ENCODE results near the gene SDHD. TPM values are rescaled to one million over a fixed set of nuclear protein-coding genes. Genes with fewer than 3 reads are reported as not detected.

Gene SDHD
- total and polyA plus RNA-seq, 9 of the 15 experiments (the other 6 are each of a cell fraction or from before 2014, with no cell fraction given), result 150 to 1,225 (median 215) TPM

DNA sequence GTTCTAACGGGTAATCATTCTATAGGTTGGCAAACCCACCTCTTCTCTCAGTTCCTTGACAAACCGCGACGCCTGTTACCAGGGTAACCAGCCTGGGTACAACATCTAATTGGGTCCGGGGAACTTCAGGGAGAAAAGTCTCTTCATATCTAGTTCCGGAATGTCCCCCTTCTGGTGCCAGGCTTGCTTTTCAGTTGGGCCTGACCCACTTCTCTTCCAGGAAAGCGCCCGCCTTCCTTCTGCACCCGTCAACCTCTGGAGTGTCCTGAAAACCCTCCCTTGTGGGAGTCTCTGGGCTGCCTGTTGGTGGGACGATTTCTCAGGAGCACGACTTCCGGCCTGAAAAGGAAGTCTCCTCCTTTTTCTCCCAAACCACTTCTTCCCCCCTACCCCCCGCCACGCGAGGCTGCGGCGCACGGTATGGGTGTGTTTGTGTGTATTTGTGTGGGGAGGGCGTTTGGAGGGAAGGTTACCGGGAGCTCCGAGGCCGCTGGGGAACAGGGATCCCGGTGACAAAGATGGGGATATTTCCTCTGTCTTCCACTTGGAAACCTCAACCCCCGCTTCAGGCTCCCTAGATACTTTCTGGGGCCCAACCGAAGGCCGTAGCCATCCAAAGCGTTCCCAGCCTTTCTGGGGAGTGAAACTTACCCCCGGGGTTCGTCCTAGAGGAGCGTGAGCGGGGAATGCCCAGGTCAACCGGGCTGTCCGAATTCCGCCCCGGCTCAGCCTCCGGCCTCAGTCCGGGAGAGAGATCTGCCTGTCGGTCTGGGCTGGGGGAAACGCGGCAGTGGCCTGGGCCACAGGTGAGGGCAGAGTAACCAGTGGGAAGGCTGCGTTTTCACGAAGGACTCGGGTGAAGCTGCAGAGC, 12.5 kb upstream of the SDHD start, which contains the start of the genes NKAPD1 and PIH1D2 (continued):
- no peak for TF ChIP-seq ZNF224 (CRISPR knock-in tag; IDR thresholded peaks at IDR 0.05)
- TF ChIP-seq, protein P1, sequence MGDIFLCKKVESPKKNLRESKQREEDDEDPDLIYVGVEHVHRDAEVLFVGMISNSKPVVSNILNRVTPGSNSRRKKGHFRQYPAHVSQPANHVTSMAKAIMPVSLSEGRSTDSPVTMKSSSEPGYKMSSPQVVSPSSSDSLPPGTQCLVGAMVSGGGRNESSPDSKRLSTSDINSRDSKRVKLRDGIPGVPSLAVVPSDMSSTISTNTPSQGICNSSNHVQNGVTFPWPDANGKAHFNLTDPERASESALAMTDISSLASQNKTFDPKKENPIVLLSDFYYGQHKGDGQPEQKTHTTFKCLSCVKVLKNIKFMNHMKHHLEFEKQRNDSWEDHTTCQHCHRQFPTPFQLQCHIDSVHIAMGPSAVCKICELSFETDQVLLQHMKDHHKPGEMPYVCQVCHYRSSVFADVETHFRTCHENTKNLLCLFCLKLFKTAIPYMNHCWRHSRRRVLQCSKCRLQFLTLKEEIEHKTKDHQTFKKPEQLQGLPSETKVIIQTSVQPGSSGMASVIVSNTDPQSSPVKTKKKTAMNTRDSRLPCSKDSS (IDR thresholded peaks at IDR 0.05; ENCODE audit: low read depth, partially characterized antibody), result no peak
- TF ChIP-seq SAP30 (IDR thresholded peaks at IDR 0.05; ENCODE audit: borderline replicate concordance, insufficient read depth, low read depth, low read length, poor library complexity, severe bottlenecking), result peak; percentile 79
- TF ChIP-seq YY1 (IDR thresholded peaks at IDR 0.05; ENCODE audit: borderline replicate concordance in 1 of 3, control insufficient read depth in 1 of 3, extremely low read depth in 1 of 3, insufficient read depth in 3 of 3, insufficient read length in 1 of 3, insufficient replicate concordance in 2 of 3, low read depth in 1 of 3, low read length in 2 of 3), result peak in 1 of 3 experiments; percentile 30
- TF ChIP-seq ARID1B (IDR thresholded peaks at IDR 0.05), result 0 out of 2 replicates have a peak, but pooled peaks have one; percentile 43
- no peak for TF ChIP-seq ZNF785 (CRISPR knock-in tag; IDR thresholded peaks at IDR 0.05)
- TF ChIP-seq, protein P2, sequence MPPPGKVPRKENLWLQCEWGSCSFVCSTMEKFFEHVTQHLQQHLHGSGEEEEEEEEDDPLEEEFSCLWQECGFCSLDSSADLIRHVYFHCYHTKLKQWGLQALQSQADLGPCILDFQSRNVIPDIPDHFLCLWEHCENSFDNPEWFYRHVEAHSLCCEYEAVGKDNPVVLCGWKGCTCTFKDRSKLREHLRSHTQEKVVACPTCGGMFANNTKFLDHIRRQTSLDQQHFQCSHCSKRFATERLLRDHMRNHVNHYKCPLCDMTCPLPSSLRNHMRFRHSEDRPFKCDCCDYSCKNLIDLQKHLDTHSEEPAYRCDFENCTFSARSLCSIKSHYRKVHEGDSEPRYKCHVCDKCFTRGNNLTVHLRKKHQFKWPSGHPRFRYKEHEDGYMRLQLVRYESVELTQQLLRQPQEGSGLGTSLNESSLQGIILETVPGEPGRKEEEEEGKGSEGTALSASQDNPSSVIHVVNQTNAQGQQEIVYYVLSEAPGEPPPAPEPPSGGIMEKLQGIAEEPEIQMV (tag; conservative IDR thresholded peaks at IDR 0.05; ENCODE audit: low read depth), result no peak
- TF ChIP-seq TOE1 (IDR thresholded peaks at IDR 0.05; ENCODE audit: borderline replicate concordance), result peak; percentile 92
- no peak for TF ChIP-seq TOE1 (CRISPR knock-in tag; IDR thresholded peaks at IDR 0.05; ENCODE audit: borderline replicate concordance, low read depth)
- 0 out of 2 replicates have a peak, but pooled peaks have one; percentile 69 for TF ChIP-seq KAT8 (IDR thresholded peaks at IDR 0.05; ENCODE audit: low read depth)
- TF ChIP-seq TRIM24 (IDR thresholded peaks at IDR 0.05), result peak; percentile 63 to 100; a peak in 3 of 4 replicates
- TF ChIP-seq XRCC4 (IDR thresholded peaks at IDR 0.05; ENCODE audit: extremely low read depth, insufficient read depth, insufficient read length), result no peak
- TF ChIP-seq CREB1 (IDR thresholded peaks at IDR 0.05), result peak; percentile 43; the same call in 1 of the 2 replicates
- TF ChIP-seq CREB1 (CRISPR knock-in tag; IDR thresholded peaks at IDR 0.05), result peak; percentile 43; the same call in 1 of the 2 replicates
- TF ChIP-seq, protein P3, sequence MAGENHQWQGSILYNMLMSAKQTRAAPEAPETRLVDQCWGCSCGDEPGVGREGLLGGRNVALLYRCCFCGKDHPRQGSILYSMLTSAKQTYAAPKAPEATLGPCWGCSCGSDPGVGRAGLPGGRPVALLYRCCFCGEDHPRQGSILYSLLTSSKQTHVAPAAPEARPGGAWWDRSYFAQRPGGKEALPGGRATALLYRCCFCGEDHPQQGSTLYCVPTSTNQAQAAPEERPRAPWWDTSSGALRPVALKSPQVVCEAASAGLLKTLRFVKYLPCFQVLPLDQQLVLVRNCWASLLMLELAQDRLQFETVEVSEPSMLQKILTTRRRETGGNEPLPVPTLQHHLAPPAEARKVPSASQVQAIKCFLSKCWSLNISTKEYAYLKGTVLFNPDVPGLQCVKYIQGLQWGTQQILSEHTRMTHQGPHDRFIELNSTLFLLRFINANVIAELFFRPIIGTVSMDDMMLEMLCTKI (IDR thresholded peaks at IDR 0.05; ENCODE audit: partially characterized antibody), result no peak
- TF ChIP-seq, protein P4, sequence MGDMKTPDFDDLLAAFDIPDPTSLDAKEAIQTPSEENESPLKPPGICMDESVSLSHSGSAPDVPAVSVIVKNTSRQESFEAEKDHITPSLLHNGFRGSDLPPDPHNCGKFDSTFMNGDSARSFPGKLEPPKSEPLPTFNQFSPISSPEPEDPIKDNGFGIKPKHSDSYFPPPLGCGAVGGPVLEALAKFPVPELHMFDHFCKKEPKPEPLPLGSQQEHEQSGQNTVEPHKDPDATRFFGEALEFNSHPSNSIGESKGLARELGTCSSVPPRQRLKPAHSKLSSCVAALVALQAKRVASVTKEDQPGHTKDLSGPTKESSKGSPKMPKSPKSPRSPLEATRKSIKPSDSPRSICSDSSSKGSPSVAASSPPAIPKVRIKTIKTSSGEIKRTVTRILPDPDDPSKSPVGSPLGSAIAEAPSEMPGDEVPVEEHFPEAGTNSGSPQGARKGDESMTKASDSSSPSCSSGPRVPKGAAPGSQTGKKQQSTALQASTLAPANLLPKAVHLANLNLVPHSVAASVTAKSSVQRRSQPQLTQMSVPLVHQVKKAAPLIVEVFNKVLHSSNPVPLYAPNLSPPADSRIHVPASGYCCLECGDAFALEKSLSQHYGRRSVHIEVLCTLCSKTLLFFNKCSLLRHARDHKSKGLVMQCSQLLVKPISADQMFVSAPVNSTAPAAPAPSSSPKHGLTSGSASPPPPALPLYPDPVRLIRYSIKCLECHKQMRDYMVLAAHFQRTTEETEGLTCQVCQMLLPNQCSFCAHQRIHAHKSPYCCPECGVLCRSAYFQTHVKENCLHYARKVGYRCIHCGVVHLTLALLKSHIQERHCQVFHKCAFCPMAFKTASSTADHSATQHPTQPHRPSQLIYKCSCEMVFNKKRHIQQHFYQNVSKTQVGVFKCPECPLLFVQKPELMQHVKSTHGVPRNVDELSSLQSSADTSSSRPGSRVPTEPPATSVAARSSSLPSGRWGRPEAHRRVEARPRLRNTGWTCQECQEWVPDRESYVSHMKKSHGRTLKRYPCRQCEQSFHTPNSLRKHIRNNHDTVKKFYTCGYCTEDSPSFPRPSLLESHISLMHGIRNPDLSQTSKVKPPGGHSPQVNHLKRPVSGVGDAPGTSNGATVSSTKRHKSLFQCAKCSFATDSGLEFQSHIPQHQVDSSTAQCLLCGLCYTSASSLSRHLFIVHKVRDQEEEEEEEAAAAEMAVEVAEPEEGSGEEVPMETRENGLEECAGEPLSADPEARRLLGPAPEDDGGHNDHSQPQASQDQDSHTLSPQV (IDR thresholded peaks at IDR 0.05), result 0 out of 2 replicates have a peak, but pooled peaks have one; percentile 10
- peak; percentile 79; the same call in 1 of the 2 replicates for TF ChIP-seq NFRKB (IDR thresholded peaks at IDR 0.05; ENCODE audit: low read depth)

Data from K562 (cell line).